Epithelial cell of proximal tubule (primary cell): ENCODE measurements around the gene B9D2. TPM values are rescaled to one million over a fixed set of nuclear protein-coding genes. Genes with fewer than 3 reads are reported as not detected.
"Not testable (repeated sequence)": the region's sequence is repeated elsewhere in the genome, so short reads cannot be mapped to it uniquely, and the experiment has no call there.

Experiments used
- DNase-seq: peaks from one replicate; pipeline ENCODE4 v3.0.0-alpha.2; 2011; ENCODE audit warnings: low read depth
- H3K4me3 ChIP-seq: 2 replicates; pipeline ENCODE4 v1.5.1; 2011; ENCODE audit warnings: low read depth, mild to moderate bottlenecking, low read length
- total RNA-seq: library from RNA; depleted of rRNA; stranded (reverse); fragments of >200 nt; gene quantifications from 2 replicates; pipeline ENCODE4 v1.2.3, GENCODE V29; 2015
- TF ChIP-seq, protein P1 (sequence below): conservative IDR thresholded peaks from 2 replicates; pipeline ENCODE4 v1.5.1; 2012; ENCODE audit warnings: low read depth, mild to moderate bottlenecking, low read length

B9D2 gene
- total RNA-seq, 1 donor from 2014 or later = 5.3 TPM

DNA sequence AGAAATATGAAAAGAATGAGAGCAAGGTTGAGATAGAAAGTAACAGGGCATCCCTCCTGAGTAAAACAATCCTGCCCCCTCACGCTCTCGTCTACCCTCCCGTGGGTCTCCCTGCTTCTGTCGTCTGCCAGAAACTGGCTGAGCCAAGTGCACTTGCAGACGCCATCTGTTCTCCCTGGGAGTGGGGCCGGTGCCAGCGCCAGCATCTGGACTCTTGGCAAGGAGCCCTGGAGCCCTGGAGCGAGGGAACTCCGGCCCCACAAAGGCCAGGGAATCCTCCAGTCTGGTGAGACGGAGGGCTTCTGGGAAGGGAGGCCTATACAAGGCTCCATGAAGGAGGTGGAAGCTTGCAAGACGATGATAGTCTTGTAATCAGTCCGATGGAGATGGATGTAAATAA, 10.0 kb upstream of the B9D2 start:
- no peak for DNase-seq
- TF ChIP-seq, protein P1, sequence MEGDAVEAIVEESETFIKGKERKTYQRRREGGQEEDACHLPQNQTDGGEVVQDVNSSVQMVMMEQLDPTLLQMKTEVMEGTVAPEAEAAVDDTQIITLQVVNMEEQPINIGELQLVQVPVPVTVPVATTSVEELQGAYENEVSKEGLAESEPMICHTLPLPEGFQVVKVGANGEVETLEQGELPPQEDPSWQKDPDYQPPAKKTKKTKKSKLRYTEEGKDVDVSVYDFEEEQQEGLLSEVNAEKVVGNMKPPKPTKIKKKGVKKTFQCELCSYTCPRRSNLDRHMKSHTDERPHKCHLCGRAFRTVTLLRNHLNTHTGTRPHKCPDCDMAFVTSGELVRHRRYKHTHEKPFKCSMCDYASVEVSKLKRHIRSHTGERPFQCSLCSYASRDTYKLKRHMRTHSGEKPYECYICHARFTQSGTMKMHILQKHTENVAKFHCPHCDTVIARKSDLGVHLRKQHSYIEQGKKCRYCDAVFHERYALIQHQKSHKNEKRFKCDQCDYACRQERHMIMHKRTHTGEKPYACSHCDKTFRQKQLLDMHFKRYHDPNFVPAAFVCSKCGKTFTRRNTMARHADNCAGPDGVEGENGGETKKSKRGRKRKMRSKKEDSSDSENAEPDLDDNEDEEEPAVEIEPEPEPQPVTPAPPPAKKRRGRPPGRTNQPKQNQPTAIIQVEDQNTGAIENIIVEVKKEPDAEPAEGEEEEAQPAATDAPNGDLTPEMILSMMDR = no peak
- H3K4me3 ChIP-seq = no peak overlapping the region

DNA sequence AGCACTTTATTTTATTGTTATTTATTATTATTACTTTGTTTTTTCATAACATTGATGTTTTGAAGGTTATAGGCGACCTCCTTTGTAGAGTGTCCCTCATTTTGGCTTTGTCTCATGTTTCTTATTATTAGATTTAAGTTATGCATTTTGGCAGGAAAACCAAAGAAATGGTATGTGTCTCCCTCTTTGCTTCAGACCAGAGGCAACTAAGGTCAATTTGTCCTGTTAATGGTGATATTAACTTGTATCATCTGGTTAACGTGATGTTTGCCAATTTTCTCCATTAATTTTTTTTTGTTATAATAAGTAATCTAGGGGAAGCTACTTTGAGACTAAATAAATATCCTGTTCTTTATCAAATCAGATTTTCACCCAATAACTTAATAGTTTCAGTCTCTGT, 8.6 kb upstream of the B9D2 start:
- H3K4me3 ChIP-seq = no peak overlapping the region
- TF ChIP-seq, protein P1 = no peak
- no peak for DNase-seq

DNA sequence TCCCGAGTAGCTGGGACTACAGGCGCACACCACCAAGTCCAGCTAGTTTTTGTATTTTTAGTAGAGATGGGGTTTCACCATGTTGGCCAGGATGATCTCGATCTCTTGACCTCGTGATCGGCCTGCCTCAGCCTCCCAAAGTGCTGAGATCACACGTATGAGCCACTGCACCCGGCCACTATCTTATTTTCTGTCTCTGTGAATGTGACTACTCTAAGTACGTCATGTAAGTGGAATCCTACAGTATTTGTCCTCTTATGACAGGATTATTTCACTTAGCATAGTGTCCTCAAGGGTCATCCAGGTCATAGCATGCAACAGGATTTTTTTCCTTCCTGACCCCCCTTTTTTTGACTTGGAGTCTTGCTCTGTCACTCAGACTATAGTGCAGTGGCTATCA, 7.6 kb upstream of the B9D2 start:
- H3K4me3 ChIP-seq = no peak overlapping the region
- no peak for DNase-seq
- TF ChIP-seq, protein P1 = no peak

DNA sequence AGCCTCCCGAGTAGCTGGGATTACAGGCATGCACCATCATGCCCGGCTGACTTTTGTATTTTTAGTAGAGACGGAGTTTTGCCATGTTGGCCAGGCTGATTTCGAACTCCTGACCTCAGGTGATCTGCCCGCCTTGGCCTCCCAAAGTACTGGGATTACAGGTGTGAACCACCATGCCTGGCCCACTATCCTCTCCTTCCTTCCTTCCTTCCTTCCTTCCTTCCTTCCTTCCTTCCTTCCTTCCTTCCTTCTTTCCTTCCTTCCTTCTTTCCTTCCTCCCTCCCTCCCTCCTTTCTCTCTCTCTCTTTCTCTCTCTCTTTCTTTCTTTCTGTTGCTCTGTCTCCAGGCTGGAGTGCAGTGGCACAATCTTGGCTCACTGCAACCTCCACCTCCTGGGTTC, 7.2 kb upstream of the B9D2 start:
- DNase-seq = not testable (repeated sequence)

DNA sequence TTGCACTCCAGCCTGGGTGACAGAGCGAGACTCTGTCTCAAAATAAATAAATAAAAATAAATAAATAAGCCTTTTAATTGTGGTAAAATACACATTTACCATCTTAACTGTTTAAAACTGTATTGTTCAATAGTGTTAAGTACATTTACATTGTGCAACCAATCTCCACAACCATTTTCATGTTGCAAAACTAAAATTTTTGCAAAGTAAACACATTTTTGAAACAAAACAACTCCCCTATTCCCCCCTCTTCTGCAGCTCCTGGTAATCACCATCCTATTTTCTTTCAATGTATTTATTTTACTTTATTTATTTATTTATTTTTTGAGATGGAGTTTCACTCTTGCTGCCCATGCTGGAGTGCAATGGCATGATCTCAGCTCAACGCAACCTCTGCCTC, 5.8 kb upstream of the B9D2 start:
- DNase-seq = no peak
- TF ChIP-seq, protein P1 = no peak
- no peak overlapping the region for H3K4me3 ChIP-seq

More for the DNA sequence above, 7.2 kb upstream of the B9D2 start:
- H3K4me3 ChIP-seq = not testable (repeated sequence)

DNA sequence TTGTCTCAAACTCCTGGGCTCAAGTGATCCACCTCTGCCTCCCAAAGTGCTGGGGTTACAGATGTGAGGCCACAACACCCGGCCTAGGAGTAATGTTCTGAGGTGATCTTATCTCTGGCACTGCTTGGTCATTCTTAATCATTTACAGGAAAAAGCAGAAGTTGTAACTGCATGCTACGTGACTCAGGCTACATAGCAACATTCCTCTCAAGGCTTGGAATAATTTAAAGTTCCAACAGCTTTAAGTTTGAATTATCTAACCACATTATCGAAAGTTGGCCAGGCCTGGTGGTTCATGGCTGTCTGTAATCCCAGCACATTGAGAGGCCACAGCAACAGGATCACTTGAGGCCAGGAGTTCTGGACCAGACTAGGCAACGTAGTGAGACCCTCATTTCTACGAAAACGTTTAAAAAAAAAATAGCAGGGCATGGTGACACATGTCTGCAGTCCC, 3.9 kb upstream of the B9D2 start:
- DNase-seq = peak; percentile 73

DNA sequence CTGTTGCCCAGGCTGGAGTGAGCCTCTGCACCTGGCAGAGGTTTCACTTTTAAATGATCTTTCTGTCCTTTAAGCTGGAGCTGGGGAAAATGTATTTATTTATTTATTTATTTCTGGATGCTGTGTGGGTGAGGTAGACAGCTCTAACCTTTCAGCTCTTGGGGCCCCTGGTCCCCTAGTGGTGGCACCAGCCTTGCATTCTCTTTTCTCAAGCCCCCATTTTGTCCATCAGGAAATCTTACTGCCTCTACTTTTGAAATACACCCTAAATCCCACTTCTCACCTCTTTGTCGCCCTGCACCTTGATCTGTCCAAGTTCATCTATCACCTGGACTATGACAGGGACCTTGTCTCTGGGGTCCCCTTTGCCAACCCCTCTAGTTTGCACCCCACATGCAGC, 2.1 kb upstream of the B9D2 start:
- TF ChIP-seq, protein P1 = peak; percentile 44

More for the DNA sequence above, 3.9 kb upstream of the B9D2 start:
- TF ChIP-seq, protein P1 = no peak
- no peak overlapping the region for H3K4me3 ChIP-seq

More for the DNA sequence above, 2.1 kb upstream of the B9D2 start:
- H3K4me3 ChIP-seq = no peak overlapping the region
- DNase-seq = no peak
